IPS DF 4.7 (cell line): ENCODE data around the gene AGBL4.
"Not testable (repeated sequence)": the region's sequence is repeated elsewhere in the genome, so short reads cannot be mapped to it uniquely, and the experiment has no call there.

Experiments
- DNase-seq: peaks from one replicate; pipeline ENCODE4 v3.0.0-alpha.2; 2013; ENCODE audit warnings: low spot score; ENCODE audit errors: extremely low read depth

Gene AGBL4

DNA sequence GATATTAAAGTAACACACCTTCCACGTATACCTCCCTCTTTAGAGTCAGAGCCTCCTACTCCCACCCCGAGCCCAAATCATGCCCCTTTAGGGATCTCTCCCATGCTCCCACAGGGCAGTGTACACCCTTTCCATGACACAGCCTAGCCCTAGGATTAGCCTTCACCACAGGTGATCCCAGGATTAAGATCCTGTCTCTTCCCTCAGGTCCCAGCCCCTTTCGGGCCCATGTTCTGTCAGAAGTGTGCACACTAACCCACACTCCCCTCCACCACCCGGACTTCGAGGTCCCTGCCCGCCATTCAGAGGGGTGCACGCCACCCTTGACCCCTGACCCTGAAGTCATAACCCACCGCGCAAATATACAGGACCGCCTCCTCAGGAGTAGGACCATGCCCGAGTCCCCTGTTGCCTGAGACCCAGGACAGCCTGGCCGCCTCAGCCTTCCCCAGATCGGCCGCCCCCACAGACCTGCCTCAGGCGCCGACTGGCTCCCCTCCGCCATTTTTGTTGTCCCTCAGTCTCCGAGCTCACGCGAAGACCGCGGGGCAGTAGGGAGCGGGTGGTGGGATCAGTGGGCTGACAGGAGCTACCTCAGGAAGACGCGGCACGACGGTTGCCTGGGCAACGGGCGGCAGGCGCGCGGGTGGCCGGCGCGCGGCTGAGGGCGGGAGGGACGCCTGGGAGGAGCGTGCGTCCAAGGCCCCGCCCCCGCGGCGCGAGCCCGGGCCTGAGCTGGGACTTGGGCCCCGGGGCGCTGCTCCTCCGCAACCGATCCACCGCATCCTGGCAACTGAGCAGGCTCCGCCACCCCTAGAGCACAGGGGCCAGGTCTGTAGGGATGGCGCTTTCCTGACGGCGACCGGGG lies at the start of gene AGBL4:
Gene AGBL4 (minus strand): TSS at position 663 of the 868 bp plus-strand sequence.
- no peak for DNase-seq

DNA sequence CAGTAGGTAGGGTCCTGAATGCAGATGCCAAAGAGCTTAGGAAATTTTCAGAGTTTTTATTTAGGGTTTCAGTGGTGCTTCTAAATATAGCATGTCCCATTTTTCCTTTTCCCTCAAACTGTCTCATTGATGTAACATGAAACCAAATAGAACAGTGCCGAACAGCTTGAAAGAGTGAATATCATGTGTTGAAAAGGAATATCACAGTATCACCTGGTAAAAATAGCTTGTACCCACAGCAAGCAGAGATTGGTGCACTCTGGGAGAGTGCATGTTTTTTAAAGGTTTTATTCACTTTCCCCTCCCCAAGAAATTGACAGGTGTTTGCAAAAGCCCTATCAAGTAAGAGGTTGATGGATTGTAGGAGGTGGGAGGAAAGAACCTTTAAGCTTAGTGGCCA lies 43.1 kb upstream of the AGBL4 start:
- no peak for DNase-seq

DNA sequence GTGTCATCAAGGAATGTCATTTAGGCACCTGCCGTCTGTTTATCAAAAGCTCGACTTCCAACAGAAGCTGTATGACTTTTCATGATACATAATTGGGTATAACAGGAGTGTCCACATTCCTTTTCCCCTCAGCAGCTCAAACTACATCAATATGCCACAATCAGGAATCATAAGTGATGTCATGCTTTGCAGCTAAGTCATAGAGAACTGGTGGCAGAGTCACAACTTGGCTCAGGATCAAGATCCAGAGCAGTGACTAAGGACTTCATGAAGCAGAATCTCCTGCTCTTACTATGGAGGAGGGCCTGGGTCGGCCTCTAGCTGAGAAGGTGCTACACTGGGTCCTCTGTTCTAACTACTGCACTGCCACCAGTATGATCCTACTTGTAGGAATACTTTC lies 36.5 kb upstream of the AGBL4 start:
- DNase-seq = no peak

DNA sequence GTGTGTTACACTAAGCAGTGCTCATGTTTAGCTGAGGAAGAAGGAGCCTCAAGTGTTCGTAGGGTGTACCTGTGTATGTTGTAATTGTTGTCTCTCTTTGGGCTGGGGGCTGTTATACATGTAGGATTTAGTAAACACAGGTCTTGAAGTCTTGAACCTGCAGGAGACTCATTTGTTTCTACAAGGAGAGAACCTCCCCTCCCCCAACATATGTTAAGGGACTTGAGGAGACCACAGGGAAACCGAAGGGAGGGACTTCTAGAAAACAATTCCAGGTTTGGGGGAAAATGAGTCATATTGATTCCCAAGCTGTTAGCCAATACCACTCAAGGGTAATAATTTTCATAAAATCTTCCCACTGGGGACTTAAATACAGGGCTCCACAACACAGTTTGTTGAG lies 25.0 kb upstream of the AGBL4 start:
- no peak for DNase-seq

DNA sequence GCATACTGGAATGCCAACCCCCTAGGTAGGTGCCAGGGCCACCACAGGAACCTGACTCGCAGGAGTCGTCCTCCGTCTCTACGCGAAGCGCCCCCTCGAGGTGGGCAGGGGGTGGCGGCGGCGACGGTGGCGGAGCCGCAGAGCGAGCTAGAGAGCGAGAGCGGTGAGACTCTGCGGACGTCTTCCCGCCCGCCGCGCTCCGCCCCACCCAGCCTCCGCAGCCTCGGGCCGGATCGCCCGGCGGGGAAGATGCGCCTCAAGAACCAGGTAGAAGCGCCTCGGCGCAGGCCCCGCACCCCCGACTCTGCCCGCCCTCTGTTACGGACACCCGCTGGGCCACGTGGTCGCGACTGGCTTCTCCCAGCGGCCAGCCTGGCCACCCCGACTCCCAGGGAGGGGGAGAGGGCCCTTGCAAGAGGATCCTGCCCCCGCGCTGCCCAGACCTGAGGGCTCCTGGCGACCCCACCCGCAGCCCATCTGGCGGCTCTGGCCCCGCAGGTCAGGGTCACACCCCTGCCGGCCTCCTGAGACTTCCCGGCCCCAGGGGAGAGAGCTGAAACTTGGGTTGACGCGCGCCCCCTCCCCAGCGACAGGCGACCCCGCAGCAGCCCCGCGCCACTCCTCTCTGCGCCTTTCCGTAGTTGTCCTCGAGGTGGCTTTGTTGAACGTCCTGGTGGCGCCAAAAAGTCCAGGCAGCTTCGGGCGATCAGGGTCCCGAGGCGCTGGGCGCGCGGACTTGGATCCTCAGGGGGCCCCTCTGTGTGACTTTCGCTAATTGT lies 24.4 kb upstream of the AGBL4 start:
- no peak for DNase-seq

DNA sequence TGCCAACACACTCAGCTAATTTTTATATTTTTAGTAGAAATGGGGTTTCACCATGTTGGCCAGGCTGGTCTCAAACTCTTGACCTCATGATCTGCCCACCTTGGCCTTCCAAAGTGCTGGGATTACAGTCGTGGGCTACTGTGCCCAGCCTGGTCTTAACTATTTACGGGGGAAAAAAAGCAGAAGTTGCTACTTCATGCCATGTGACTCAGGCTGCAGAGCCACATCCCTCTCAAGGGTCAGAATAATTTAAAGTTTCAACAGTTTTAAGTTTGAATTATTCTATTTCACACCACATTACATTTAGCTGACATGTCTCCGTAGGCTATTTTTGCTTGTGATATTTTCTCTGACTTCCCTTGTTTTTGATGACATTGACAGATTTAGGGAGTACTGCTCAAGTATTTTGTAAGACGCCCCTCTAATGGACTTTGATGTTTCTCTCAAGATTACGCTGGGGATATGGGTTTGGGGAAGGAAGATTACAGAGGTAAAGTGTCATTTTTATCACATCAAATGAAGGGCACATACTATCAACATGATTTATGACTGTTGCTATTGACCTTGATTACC lies 14.6 kb upstream of the AGBL4 start:
- no peak for DNase-seq

DNA sequence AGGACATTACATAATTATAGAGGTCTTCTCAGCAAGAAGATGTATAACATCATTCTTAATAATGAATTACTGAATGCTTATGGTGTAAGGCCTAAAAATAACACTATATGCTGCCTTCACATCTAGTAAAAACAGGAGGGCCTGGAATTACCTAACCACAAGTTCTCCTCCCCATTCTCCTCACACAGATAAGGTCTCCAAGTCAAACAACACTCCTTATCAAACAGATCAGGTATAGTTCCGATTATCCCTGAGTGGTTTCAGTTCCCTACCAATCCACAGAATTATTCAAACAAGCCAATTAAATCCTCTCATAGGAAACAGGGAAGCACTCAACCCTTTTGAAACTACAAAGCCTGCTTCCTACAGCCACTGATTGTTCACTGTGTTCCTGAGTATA lies 4.0 kb upstream of the AGBL4 start:
- no peak for DNase-seq

DNA sequence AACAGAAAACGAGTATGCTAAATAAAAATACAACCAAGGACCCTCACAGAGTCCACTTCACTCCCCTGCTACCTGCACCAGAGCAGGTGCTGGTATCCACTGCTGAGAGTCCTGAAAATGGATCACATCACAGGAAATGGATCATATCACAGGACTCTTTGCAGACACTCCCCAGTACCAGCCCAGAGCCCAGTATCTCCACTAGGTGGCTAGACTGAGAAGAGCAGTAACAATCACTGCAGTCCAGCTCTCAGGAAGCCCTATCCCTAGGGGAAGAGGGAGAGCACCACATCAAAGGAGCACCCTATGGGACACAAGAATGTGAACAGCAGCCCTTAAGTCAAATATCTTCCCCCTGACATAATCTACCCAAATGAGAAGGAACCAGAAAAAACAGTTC lies 28.0 kb downstream of the AGBL4 start:
- peak; percentile 7 for DNase-seq

DNA sequence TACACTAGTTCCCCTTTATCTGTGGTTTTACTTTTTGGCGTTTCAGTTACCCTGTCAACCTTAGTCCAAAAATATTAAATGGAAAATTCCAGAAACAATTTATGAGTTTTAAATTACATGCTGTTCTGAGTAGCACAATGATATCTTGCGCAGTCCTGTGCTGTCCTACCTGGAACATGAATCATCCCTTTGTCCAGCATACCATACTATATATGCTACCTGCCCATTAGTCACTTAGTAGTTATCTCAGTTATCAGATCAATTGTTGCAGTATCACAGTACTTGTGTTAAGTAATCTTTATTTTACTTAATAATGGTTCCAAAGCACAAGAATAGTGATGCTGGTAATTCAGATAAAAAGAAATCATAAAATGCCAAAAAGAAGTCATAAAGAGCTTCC lies 52.7 kb downstream of the AGBL4 start:
- DNase-seq = no peak

DNA sequence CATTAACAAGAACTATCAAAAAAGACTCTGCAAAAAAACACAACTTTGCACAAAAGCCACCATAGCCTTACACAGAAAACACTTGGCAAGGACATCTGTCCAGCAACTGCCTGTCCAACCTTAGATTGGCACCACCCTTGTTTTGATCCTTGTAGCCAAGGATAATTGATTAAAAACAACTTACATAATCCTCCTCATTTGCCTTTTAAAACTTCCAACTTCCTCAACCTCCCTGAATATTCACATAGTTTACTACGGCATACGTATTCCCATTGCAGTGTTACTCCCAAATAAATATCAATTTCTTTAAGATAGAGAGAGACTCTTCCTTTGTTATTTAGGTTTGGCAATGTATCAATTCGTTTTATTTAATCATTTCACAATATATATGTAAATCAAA lies 72.4 kb downstream of the AGBL4 start:
- no peak for DNase-seq

DNA sequence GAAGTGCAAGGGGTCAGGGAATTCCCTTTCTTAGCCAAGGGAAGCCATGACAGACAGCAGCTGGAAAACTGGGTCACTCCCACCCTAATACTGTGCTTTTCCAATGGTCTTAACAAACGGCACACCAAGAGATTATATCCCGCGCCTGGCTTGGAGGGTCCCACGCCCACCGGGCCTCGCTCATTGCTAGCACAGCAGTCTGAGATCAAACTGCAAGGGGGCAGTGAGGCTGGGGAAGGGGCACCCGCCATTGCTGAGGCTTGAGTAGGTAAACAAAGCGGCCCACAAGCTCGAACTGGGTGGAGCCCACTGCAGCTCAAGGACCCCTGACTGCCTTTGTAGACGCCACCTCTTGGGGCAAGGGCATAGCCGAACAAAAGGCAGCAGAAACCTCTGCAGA lies 108.5 kb downstream of the AGBL4 start:
- not testable (repeated sequence) for DNase-seq

DNA sequence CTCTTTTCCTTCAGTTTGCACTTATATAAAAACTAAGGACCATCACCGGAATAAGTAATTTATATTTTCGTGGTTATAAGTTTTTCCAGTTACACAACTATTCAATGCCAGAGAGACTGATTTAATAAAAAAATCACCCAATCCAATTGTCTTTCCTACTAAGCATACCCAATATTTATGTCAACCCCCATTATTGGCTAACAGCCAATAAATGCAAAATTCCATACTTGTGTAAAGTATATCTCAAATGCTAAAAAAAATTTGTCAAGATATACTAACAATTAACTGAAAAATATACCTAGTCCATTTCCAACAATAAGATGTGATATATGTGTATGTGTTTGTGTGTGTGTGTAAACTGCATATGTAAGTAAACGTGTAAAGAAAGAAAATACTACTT lies 117.4 kb downstream of the AGBL4 start:
- no peak for DNase-seq

DNA sequence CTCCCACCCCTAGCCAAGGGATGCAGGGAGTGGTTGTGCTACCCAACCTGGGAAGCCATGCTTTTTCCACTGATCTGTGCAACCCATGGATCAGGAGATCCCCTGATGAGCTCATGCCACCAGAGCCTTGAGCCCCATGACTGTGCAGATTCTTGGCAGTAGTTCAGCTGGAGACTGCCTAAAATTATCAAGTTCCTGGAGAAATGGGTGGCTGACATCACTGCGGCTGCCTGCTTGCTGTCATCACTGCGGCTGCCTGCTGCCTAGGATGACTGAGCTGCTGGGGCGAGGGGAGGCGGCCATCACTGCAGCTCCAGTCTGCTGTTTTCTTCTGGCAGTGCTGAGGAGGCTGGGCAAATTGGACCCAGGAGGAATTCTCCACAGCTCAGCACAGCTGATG lies 159.2 kb downstream of the AGBL4 start:
- DNase-seq = no peak

DNA sequence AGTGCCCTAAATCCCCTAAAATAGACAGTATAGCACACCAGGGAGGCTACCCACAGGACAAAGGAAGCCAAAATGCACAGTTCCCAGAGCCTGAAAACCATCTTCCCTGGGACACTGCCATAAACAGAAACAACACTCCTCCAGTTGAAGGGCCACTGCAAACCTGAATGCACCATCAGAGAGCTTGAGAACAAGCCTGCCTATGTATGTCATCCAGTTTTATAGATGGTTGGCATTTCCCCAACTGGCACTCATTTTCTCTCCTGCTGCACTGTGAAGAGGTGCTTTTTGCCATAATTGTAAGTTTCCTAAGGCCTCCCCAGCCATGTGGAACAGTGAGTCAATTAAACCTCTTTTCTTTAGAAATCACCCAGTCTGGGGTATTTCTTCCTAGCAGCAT lies 169.0 kb downstream of the AGBL4 start:
- DNase-seq = no peak

DNA sequence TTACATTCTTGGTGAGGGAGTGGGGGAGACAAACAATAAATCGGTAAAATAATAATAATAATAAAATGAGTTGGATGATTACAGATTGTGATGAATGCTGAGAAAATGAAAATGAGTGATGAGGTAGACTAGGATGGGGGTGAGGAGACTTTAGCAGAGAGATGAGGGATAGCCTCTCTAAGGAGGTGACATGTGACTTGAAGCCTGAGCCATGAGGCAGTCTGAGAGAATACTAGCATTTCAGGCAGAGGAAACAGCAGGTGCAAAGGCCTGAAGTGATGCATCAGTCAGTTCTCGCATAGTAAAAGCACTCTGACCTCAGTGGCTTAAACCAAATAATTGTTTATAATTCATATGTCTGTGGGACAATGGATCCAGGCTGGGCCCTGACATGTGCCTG lies 181.2 kb downstream of the AGBL4 start:
- DNase-seq = no peak

DNA sequence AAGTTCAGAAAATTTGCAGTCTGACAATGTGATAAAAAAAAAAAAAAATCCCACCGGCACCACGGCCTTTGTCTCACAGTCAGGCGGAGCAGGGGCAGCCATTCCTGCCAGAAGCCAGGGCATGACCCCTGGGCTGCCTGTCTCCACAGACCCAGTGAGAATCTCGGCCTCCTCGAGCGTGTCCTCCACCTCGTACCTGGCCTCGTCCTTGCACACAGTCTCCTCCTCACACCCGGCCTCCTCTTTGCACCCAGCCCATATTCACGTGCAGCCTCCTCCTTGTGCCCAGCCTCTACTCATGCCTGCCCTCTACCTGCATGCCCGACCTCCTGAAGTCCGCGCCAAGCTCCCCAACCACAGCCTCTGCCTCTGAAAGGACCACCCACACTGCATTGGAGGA lies 182.0 kb downstream of the AGBL4 start:
- no peak for DNase-seq

DNA sequence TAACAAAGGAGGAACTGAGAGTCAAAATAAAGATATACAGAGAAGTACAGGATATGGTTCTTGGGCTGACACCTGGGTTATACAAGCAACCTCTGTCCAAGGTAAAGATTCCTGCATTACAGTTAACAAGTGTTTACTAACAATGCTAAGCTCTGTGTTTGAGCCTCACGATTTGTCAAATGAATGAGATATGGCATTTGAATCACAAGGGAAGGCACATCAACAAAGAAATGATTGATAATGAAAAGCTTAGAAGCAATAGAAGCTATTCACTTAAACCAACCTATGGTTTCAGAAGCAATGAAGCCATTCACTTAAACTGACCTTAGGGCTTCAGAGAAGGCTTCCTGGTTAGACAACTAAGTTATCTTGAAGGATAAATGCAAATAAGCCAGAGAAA lies 199.5 kb downstream of the AGBL4 start:
- DNase-seq = no peak

DNA sequence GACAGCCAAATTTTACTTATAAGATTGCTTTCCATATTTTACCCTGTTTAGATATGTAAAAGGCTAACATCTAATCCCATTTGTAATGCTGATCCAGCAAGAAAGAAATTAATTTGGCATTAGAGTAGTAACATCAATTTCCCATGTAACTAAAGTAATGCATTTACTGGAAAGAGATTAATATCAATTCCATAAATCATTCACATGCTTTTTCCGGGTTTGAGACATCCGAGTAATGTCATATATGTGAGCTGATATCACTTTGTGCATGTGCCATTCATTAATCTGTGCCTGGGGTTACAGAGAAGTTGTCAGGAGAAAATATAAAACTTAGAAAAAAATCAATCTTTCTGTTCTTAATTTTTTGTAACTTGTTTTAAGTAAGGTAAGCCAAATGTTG lies 206.1 kb downstream of the AGBL4 start:
- DNase-seq = no peak

DNA sequence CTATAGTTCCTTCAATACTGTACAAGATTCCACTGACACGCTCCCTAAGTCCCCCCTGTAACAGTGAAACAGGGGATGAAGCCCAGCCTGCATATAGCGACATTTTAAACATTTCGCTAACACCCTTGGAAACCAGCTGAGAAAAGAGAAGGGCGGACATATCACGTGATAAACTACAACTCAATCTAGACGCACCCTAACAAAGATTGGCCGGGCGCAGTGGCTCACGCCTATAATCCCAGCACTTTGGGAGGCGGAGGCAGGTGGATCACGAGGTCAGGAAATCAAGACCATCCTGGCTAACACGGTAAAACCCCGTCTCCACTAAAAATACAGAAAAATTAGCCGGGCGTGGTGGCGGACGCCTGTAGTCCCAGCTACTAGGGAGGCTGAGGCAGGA lies 236.7 kb downstream of the AGBL4 start:
- not testable (repeated sequence) for DNase-seq

DNA sequence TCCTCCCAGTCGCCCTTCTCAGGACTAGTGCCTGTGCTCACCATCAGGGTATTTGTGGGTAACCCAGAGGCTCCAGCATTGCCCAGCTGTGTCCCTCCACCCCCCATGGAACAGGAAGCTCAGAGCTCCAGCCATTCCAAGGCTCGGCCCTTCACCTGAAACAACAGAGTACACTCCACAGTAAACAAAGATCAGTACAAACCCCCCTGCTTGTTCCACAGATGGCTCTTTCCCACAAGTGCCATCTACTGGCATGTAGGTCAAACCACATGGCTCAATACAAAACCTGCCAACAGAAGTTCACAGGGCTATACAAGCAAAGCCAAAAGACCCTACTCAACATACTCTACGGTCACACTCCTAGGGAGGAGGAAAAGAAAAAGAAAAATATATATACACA lies 258.7 kb downstream of the AGBL4 start:
- peak; percentile 9 for DNase-seq

DNA sequence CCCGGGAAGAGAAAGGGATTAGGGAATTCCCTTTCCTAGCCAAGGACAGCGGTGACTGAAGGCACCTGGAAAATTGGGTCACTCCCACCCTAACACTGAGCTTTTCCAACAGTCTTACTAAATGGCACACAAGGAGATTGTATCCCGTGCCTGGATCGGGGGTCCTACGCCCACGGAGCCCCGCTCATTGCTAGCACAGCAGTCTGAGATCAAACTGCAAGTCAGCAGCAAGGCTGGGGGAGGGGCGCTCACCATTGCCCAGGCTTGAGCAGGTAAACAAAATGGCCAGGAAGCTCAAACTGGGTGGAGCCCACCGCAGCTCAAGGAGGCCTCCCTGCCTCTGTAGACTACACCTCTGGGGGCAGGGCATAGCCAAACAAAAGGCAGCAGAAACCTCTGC lies 285.6 kb downstream of the AGBL4 start:
- not testable (repeated sequence) for DNase-seq

DNA sequence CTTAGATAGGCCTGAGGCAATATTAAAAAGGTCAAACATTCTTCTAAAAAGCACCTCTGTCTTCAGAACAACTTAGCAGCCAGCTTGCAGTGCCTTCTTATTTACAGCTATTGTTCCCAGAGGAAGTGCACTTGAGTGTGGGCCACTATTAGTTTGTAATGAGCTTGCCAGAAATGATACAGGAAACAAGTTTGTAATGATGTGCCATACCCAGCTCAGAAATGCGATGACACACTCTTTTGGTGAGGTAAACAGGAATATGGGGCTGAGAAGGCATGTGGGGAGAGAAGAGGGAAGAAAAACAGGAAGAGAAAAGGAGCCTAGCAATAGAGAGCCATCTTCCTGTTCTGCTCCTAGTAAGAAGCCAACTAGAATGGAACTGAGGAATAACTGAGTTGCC lies 295.4 kb downstream of the AGBL4 start:
- no peak for DNase-seq
